Sigmoid colon (tissue), 7 donors: Measurements from ENCODE around the gene PHLDB1. TPM values are rescaled to one million over a fixed set of nuclear protein-coding genes. Genes with fewer than 3 reads are reported as not detected.

Experiments
- DNase-seq: peaks from one replicate; pipeline ENCODE4 v3.0.0-alpha.2; 2019
- H3K27ac ChIP-seq, 4 donors: fragments of 200-600 bp; sonication (generic); one replicate each; pipeline ENCODE4 v1.5.1; 2016 to 2019; ENCODE audit warnings: mild to moderate bottlenecking in 1 of 4
- H3K27me3 ChIP-seq, 3 donors: fragments of 200-600 bp; sonication (generic); one replicate each; pipeline ENCODE4 v1.5.1; 2019; ENCODE audit warnings: mild to moderate bottlenecking in 1 of 3
- H3K36me3 ChIP-seq, 4 donors: fragments of 200-600 bp; sonication (generic); one replicate each; pipeline ENCODE4 v1.5.1; 2016 to 2019
- H3K4me1 ChIP-seq, 4 donors: fragments of 200-600 bp; sonication (generic); one replicate each; pipeline ENCODE4 v1.5.1; 2017 to 2019
- H3K4me3 ChIP-seq, 4 donors: fragments of 200-600 bp; sonication (generic); one replicate each; pipeline ENCODE4 v1.5.1; 2017 to 2019; ENCODE audit warnings: mild to moderate bottlenecking in 2 of 4, moderate library complexity in 1 of 4
- H3K9me3 ChIP-seq, 4 donors: fragments of 200-600 bp in 3 of 4; sonication (generic) in 3 of 4; one replicate each; pipeline versions ENCODE4 v1.5.1 to v1.6.1; 2013 to 2019
- CTCF ChIP-seq, 4 experiments: fragments of 450-650 bp in 3 of 4; fragments of 200-600 bp in 1 of 4; IDR thresholded peaks; one replicate each; pipeline ENCODE4 v1.5.1; 2016 to 2019; ENCODE audit warnings: antibody characterized with exemption in 4 of 4, mild to moderate bottlenecking in 3 of 4, moderate library complexity in 2 of 4
- EP300 ChIP-seq, 4 donors: sonication (generic); formaldehyde crosslinking; IDR thresholded peaks; one replicate each; pipeline ENCODE4 v1.6.1; 2017; ENCODE audit warnings: antibody characterized with exemption in 4 of 4
- POLR2A ChIP-seq, 2 donors: fragments of 450-650 bp; IDR thresholded peaks; one replicate each; pipeline ENCODE4 v1.6.1; 2016; ENCODE audit warnings: antibody characterized with exemption in 2 of 2, mild to moderate bottlenecking in 2 of 2, moderate library complexity in 2 of 2
- POLR2AphosphoS5 ChIP-seq, 4 donors: sonication (generic); formaldehyde crosslinking; IDR thresholded peaks; one replicate each; pipeline ENCODE4 v1.6.1; 2017; ENCODE audit warnings: antibody characterized with exemption in 4 of 4
- WGBS, 2 donors: extraction: QIAGEN DNeasy Blood & Tissue Kit; methylation state at CpG; one replicate each; pipeline ENCODE4 v1.1.7; 2013; 5-methylcytosine and 5-hydroxymethylcytosine counted together
- intact Hi-C: fragments of 100-400 bp; cut with DNase I; formaldehyde crosslinking; loops from one replicate; pipeline ENCODE4 v1.15.1; 2023
- polyA plus RNA-seq, 3 donors: library from polyadenylated mRNA; stranded (reverse); fragments of 200-250 nt; gene quantifications; one replicate each; pipeline ENCODE4 v1.2.3, GENCODE V29; 2013
- total RNA-seq, 4 donors: library from RNA; depleted of rRNA; stranded (reverse); fragments of >200 nt; gene quantifications; one replicate each; pipeline ENCODE4 v1.1.0, GENCODE V29; 2016
- donor health status: healthy with polysubstance abuse.
- donor health status: Bipolar disorder and iron deficiency.
- donor health status: healthy.

Gene PHLDB1
- total and polyA plus RNA-seq, 7 donors, result 33.6 to 126 (median 51.8) TPM

- DNase-seq, result peak; percentile 95
- WGBS, 2 donors, result 53 to 69% methylated on average over 10 of the region's 10 CpGs
- intact Hi-C loops, result loop anchor here (5.0 kb wide), 1 partner anchor 322 kb away; the partner anchor contains the start of gene BCL9L
- Histone ChIP-seq H3K4me3 (no peak overlapping the region), H3K9me3 (no peaks in the 10 kb centered on the region), H3K4me1 (peaks cover 0 to 53% (median 48%) of the 10 kb centered on the region in 4 donors), H3K27me3 (no peaks in the 10 kb centered on the region), H3K36me3 (peaks cover 4 to 27% (median 17%) of the 10 kb centered on the region in 4 donors), H3K27ac (peak overlapping the region; percentile 80 to 97 (median 91))
- TF ChIP-seq CTCF (IDR thresholded peaks at IDR 0.05) (no peak), EP300 (IDR thresholded peaks at IDR 0.05) (peak in 3 of 4 donors; percentile 35 to 83 (median 72)), POLR2AphosphoS5 (IDR thresholded peaks at IDR 0.05) (peak; percentile 92 to 95 (median 94)), POLR2A (IDR thresholded peaks at IDR 0.05) (peak in 1 of 2 donors; percentile 13)
Measured at GRCh38 chr11:118605116-118605867, 2.1 kb upstream of the PHLDB1 start.

DNA sequence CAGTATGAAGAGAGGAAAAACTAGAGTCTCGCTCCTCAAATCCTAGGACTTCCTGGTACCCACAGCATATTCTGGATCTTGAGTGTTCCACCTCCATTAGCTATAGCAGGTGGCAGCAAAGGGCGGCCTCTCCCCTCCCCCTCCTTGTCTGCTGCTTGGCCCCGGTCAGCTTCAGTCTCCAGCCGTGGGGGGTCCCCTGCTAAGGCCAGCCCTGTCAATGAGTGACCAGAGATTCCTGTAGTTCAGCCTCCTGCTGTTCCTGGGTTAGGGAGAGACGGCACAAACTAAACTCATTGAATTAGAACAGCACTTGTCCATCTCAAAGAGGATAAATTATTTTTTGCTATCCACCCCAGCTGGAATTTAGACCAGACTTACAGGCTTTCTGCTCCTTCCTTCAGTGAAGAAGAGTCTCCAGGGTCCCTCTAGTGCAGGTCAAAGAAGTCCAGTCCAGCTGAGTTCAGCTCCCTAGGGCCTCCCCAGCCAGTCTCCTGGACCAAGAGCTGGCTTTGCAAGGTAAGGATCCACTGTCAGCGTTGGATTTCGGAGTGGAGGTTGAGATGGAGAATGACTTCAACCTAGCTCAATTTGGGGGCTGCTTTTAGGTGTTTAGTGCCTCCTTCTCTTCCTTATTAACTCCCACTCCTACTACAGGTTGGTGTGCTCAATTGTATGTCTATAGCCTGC is 1.1 kb upstream of the PHLDB1 start:
- Histone ChIP-seq H3K27ac (peak overlapping the region; percentile 80 to 97 (median 91)), H3K36me3 (peaks cover 0 to 17% (median 7%) of the 10 kb centered on the region in 4 donors), H3K4me3 (no peak overlapping the region), H3K27me3 (no peaks in the 10 kb centered on the region), H3K4me1 (peaks cover 0 to 63% (median 56%) of the 10 kb centered on the region in 4 donors), H3K9me3 (no peaks in the 10 kb centered on the region)
- WGBS, 2 donors, result 79 to 89% methylated on average over 7 of the region's 7 CpGs
- TF ChIP-seq POLR2A (IDR thresholded peaks at IDR 0.05), result no peak
- TF ChIP-seq EP300 (IDR thresholded peaks at IDR 0.05), result no peak
- DNase-seq, result peak; percentile 77
- intact Hi-C loops, result loop anchor here (5.0 kb wide), 1 partner anchor 321 kb away; the partner anchor contains the start of gene BCL9L

DNA sequence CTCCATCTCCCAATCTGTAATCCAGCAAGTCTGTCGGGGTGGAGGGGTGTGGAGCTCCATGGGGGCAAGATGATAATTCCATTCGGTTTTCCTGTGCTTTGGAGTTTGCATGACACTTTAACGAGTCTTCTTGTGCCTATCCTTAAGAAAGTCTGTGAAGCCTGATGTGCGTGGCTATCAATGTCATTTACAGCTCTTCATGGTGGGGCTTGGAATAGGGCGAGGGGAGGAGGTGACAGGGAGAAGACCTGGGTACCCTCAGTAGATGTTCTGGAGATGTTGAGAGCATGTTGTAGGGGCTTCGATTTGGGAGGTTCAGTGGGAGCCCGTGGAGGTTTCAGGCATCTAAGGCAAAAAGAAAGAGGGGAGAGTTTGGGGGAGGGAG is 579 bp upstream of the PHLDB1 start:
- Histone ChIP-seq H3K27me3 (no peaks in the 10 kb centered on the region), H3K4me3 (peak overlapping the region in 1 of 4 donors; percentile 68), H3K9me3 (no peaks in the 10 kb centered on the region), H3K27ac (peak overlapping the region; percentile 80 to 97 (median 91)), H3K4me1 (peaks cover 0 to 63% (median 56%) of the 10 kb centered on the region in 4 donors), H3K36me3 (peaks cover 0 to 12% (median 3%) of the 10 kb centered on the region in 4 donors)
- DNase-seq, result no peak
- 71 to 78% methylated on average over 7 of the region's 7 CpGs for WGBS, 2 donors
- intact Hi-C loops, result loop anchor here (5.0 kb wide), 1 partner anchor 320 kb away; the partner anchor contains the start of gene BCL9L
- TF ChIP-seq POLR2A (IDR thresholded peaks at IDR 0.05) (no peak), POLR2AphosphoS5 (IDR thresholded peaks at IDR 0.05) (no peak), CTCF (IDR thresholded peaks at IDR 0.05) (no peak), EP300 (IDR thresholded peaks at IDR 0.05) (no peak)

- Histone ChIP-seq H3K9me3 (no peaks in the 10 kb centered on the region), H3K4me1 (peaks cover 0 to 73% (median 58%) of the 10 kb centered on the region in 4 donors), H3K4me3 (peak overlapping the region; percentile 68 to 80 (median 76)), H3K27me3 (no peaks in the 10 kb centered on the region), H3K36me3 (peaks cover 0 to 4% (median 0%) of the 10 kb centered on the region in 4 donors), H3K27ac (peak overlapping the region; percentile 90 to 97 (median 93))
- peak; percentile 95 for DNase-seq
- WGBS, 2 donors, result 3 to 9% methylated on average over 69 of the region's 69 CpGs
- TF ChIP-seq CTCF (IDR thresholded peaks at IDR 0.05) (no peak), POLR2AphosphoS5 (IDR thresholded peaks at IDR 0.05) (peak; percentile 61 to 73 (median 65)), EP300 (IDR thresholded peaks at IDR 0.05) (peak in 1 of 4 donors; percentile 34)
- intact Hi-C loops, result loop anchor here (1.0 to 5.0 kb wide), 2 partner anchors 27 to 319 kb away; partner anchors contain the start of gene BCL9L
Measured at GRCh38 chr11:118608360-118609227, 1.2 kb downstream of the PHLDB1 start.
